Measurements from ENCODE around the gene UBE4B.

- TF ChIP-seq MLX (CRISPR knock-in tag; conservative IDR thresholded peaks at IDR 0.05), result no peak
- TF ChIP-seq, protein P1, sequence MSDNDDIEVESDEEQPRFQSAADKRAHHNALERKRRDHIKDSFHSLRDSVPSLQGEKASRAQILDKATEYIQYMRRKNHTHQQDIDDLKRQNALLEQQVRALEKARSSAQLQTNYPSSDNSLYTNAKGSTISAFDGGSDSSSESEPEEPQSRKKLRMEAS (CRISPR knock-in tag; IDR thresholded peaks at IDR 0.05), result no peak
- no peak for TF ChIP-seq RCOR1 (IDR thresholded peaks at IDR 0.05; ENCODE audit: borderline replicate concordance in 1 of 2, low read depth in 2 of 2, low read length in 2 of 2)
- TF ChIP-seq ZBTB7A (IDR thresholded peaks at IDR 0.05; ENCODE audit: borderline replicate concordance, control insufficient read depth, low read depth, low read length), result no peak
- TF ChIP-seq SAFB2 (IDR thresholded peaks at IDR 0.05; ENCODE audit: borderline replicate concordance, low read depth, low read length, severe bottlenecking), result no peak
- TF ChIP-seq RBM39 (optimal IDR thresholded peaks at IDR 0.05; ENCODE audit: low read depth, low read length), result no peak
These were observed 72.1 kb downstream of the UBE4B start for GRCh38 chr1:10104834-10105233.

Measured in K562 (cell line).